CD4-positive, alpha-beta T cell treated with Interferon alpha-2 for 1 hour (primary cell): ENCODE measurements around the gene AGTPBP1.
"Not testable (repeated sequence)": the region's sequence is repeated elsewhere in the genome, so short reads cannot be mapped to it uniquely, and the experiment has no call there.

Source experiments
- DNase-seq, 2 donors: peaks; one replicate each; pipeline ENCODE4 v3.0.0-alpha.2; 2020 to 2022

AGTPBP1 gene

GRCh38 chr9:85630676-85631075, 111.1 kb downstream of the AGTPBP1 start:
- no peak for DNase-seq

- DNase-seq, result no peak
Observed at GRCh38 chr9:85617141-85617670, 124.5 kb downstream of the AGTPBP1 start.

DNA sequence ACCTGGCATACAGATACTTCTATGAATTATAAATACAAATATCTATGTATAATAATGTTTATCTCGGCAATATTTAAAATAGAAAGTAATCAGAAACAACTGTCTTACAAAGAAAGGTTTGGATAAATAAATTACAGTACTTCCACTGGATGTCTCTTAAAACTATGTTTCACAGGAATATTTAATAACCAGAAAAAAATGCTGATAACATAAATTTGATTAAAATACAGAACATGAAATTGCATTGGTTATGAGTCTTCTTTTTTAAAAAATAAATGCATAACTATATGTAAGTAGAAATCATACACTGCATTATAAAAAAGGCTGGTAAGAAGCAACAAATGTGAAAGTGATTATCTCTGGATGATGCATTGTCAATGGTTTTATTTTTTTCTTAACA, 126.0 kb downstream of the AGTPBP1 start:
- DNase-seq, result no peak

- DNase-seq, result peak; percentile 46 to 78
Observed at GRCh38 chr9:85610074-85610860, 131.5 kb downstream of the AGTPBP1 start.

- no peak for DNase-seq
Observed at GRCh38 chr9:85605905-85606304, 135.8 kb downstream of the AGTPBP1 start.

DNA sequence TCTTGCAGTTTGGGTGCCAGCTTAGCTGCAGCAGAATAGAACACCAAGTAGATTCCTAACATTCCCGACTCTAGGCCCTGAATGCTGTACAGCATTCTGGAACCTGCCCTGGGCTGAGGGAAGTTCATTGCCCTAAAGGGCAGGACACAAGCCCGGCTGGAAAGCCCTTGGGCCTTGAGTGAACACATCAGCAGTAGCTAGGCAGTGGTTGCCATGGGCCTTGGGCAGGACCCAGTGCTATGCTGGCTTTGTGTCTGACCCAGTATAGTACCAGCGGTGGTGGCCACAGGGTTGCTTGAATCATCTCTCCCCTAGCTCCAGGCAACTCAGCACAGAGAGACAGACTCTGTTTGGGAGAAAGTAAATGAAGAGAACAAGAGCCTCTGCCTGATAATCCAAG, 137.8 kb downstream of the AGTPBP1 start:
- DNase-seq, result no peak

DNA sequence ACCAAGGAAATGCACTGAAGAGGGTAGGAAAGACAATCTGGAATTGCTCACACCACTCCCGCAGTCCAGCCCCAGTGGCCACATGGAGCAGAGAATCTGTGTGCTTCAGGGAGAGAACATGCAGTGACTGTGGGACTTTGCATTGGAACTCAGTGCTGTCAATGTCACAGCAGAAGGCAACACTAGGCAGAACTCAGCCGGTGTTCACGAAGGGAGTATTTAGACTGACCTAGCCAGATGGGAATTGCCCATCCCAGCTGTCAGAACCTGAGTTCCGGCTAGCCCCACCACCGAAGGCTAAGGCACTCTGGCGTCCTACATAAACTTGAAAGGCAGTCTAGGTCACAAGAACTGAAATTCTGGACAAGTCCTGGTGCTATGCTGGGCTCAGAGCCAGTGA, 139.0 kb downstream of the AGTPBP1 start:
- DNase-seq, result no peak

DNA sequence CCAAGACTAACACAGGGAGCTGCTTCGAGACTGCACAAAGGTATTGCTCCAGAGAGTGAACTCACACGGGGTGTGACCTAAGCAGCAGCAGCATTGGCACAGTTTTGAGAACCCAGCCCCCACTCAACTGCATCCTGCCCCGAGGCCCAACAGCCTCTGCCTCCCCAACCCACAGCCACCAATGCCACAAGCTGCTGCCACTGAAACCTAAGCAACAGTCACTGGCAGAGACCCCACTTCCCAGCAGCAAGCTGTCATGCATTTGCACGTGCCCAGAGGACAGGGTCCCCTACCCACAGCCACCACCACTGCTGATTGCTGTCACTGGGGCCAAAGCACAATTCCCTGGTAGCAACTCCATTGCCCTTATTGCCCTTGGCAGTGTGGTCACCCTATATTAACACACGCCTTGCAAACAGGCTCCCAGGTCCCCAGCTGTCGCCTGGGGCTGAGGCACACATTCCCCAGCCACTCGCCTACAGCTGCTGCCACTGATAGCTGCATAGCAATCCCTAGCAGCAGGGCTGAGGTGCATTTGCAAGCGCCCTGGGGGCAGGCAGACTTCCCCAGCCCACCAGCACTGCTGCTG, 141.0 kb downstream of the AGTPBP1 start:
- peak in 1 of 2 donors; percentile 21 for DNase-seq

DNA sequence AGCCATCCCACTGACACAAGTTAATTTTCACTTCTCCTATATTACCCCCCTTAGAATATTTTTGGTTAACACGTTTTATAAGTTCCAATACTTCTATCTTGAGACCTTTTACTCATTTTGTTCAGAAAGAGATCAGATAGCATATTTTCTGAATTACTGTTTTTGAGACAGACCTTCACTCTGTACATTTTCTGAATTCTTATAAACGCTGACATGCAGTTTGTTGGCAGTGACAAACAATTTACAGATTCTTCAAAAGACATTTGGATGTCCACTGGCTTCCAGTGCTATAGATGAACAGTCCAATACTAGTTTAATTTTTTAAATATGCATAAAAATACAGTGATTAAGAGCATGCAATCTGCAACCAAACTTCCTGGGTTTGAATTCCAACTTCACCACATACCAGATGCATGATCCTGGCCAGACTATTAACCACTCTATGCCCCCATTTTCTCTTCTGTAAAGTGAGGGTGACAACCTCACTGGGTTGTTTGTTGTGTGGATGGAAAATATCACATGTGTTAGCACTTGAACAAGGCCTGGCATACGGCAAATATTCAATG, 142.1 kb downstream of the AGTPBP1 start:
- no peak for DNase-seq

DNA sequence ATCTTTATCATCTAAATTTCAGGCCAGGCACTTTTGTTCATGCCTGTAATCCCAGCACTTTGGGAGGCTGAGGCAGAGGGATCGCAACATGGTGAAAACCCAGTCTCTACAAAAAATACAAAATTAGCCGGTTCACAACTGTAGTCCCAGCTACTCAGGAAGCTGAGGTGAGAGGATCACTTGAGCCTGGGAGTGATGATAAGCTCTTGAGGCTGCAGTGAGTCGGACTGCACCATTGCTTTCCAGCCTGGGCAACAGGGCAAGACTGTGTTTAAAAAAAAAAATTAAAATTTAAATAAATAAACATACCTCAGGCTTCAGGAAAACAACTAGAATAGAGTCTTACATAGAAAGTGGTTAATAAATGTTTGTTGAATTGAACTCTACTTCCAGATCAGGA, 147.4 kb downstream of the AGTPBP1 start:
- no peak for DNase-seq

DNA sequence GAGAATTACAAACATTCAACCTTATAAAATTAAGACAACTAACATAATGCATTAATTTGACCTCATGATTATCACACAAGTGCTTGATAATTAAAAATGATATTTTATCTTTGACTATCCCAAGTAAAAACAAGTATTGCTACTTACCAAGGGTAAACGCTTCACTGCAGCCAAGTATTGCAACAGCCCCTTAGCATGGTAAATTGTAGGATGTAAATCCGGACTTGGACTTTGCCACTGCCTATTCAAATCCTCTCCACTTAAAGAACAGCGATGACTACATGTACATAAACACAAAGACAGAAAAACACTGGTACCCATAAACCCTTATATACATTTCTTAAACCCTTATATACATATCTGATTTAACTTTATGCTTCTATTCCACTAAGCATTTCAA, 155.1 kb downstream of the AGTPBP1 start:
- no peak for DNase-seq

DNA sequence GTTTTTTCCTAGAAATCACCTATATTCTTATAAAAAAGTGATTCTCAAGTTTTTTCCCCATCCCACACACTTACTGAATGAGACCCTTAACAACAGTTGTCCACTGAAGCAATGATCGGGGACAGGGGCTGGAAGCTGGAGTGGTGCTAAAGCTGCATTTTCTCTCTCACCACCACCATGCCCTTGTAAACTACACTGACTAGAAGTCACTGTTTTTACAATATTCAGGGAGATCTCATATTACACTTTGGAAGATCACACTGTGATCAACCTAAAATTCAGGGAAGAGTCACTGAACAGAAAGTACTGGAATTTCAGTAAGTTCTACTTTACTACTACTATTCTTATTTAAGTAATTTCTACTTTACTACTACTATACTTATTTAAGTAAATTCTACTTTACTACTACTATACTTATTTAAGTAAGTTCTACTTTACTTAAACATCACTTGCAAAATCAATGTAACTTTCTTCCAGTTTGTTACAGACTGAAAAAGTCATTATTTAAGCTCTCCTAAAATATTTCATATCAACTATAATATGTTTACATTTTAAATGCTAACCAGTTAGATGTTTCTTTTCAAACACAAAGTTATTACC, 164.3 kb downstream of the AGTPBP1 start:
- DNase-seq, result no peak

DNA sequence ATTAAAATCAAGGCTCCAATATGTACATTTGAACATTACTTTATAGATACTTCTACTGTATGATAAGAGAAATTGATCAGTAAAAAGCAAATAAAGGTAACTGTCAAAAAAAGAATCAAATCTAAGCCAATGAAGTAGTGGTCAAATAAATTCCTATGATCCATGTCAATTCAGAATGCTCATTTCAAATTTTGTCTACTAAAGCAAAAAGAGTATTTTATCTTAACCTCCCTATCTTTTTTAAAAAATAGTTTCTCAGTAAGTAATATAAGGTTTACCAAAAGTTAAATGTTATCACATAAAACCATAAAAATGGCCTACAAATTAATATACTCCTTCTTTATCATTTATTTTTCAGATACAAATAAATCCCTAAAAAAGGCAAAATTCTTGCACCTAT, 165.9 kb downstream of the AGTPBP1 start:
- no peak for DNase-seq

DNA sequence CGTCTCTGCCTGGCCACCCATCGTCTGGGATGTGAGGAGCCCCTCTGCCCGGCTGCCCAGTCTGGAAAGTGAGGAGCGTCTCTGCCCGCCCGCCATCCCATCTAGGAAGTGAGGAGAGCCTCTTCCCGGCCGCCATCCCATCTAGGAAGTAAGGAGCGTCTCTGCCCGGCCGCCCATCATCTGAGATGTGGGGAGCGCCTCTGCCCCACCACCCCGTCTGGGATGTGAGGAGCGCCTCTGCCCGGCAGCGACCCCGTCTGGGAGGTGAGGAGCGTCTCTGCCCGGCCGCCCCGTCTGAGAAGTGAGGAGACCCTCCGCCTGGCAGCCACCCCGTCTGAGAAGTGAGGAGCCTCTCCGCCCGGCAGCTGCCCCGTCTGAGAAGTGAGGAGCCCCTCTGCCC, 168.2 kb downstream of the AGTPBP1 start:
- not testable (repeated sequence) for DNase-seq

- DNase-seq, result not testable (repeated sequence)
Observed at GRCh38 chr9:85572917-85573316, 168.8 kb downstream of the AGTPBP1 start.

DNA sequence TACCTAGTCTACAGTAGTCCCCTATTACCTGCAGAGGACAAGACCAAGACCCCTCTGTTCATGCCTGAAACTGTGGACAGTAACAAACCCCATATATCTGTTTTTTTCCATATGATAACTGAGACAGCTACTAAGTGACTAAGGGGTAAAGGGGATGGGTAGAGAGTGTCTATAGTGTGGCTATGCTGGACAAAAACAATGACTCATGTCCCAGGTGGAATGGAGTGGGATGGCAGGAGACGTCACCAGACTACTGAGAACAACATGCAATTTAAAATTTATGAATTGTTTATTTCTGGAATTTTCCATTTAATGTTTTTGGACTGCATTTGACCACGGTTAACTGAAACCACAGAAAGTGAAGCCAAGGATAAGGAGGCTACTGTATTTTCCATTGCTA, 171.8 kb downstream of the AGTPBP1 start:
- DNase-seq, result no peak

GRCh38 chr9:85559526-85559925, 182.2 kb downstream of the AGTPBP1 start:
- DNase-seq, result no peak

DNA sequence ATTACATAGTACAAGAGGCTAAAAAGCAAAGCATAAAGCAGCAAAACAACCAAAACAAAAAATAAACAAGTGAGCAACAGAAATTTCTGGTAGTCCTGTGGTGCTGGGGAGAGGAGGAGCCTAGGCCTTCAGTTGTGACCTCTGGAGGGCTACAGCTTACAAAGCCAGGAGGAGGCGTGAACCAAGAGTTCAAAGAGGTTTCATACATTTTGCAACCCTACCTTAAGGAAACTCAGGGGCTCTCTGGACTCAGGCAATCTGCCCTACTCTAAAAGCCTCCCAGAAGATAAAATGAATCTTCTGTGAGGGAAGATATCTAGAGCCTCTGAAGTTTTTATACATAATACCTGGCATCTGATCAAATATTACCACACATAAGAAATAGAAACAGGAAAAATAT, 187.4 kb downstream of the AGTPBP1 start:
- no peak for DNase-seq

- no peak for DNase-seq
Observed at GRCh38 chr9:85553475-85553874, 188.3 kb downstream of the AGTPBP1 start.

GRCh38 chr9:85547599-85547998, 194.2 kb downstream of the AGTPBP1 start:
- no peak for DNase-seq

- no peak for DNase-seq
Observed at GRCh38 chr9:85543196-85543595, 198.6 kb downstream of the AGTPBP1 start.

- no peak for DNase-seq
Observed at GRCh38 chr9:85541876-85542275, 199.9 kb downstream of the AGTPBP1 start.

- no peak for DNase-seq
Observed at GRCh38 chr9:85536514-85536913, 205.2 kb downstream of the AGTPBP1 start.

- no peak for DNase-seq
Observed at GRCh38 chr9:85536076-85536475, 205.7 kb downstream of the AGTPBP1 start.
